DND-41 (cell line): Measurements from ENCODE around the gene AP5M1.
"Not testable (repeated sequence)": the region's sequence is repeated elsewhere in the genome, so short reads cannot be mapped to it uniquely, and the experiment has no call there.

Experiments used
- ATAC-seq: fragments of 200-7000 bp; cut with Tn5 transposase; 3 replicates; pipeline ENCODE4 v1.9.1; 2021; ENCODE audit warnings: low read depth; ENCODE audit not compliant: insufficient read depth
- DNase-seq: peaks from one replicate; pipeline ENCODE4 v3.0.0-alpha.2; 2020
- H2AFZ ChIP-seq: 2 replicates; pipeline ENCODE4 v1.6.0; 2012; ENCODE audit warnings: low read depth, low read length
- H3K27ac ChIP-seq: 2 replicates; pipeline ENCODE4 v1.5.1; 2012; ENCODE audit warnings: low read length, inconsistent platforms
- H3K27me3 ChIP-seq: fragments of 200-600 bp; sonication (generic); 2 replicates; pipeline ENCODE4 v1.6.0; 2012; ENCODE audit warnings: low read length, mild to moderate bottlenecking, inconsistent platforms; ENCODE audit not compliant: insufficient read depth, poor library complexity
- H3K36me3 ChIP-seq: 2 replicates; pipeline ENCODE4 v1.5.1; 2012; ENCODE audit warnings: low read length, inconsistent platforms; ENCODE audit not compliant: insufficient read depth
- H3K4me1 ChIP-seq: 2 replicates; pipeline ENCODE4 v1.5.1; 2012; ENCODE audit warnings: mild to moderate bottlenecking, low read length; ENCODE audit not compliant: insufficient read depth
- H3K4me2 ChIP-seq: 2 replicates; pipeline ENCODE4 v1.6.0; 2012; ENCODE audit warnings: mild to moderate bottlenecking, moderate library complexity, low read length, inconsistent platforms; ENCODE audit not compliant: insufficient read depth
- H3K4me3 ChIP-seq, 2 experiments: fragments of 200-600 bp in 1 of 2; shearing (Covaris generic) in 1 of 2; 2 replicates each; pipeline ENCODE4 v1.5.1; 2012 to 2016; ENCODE audit warnings: inconsistent platforms in 2 of 2, low read length in 2 of 2, mild to moderate bottlenecking in 2 of 2, low read depth in 1 of 2, moderate library complexity in 1 of 2
- H3K79me2 ChIP-seq: 2 replicates; pipeline ENCODE4 v1.6.0; 2012; ENCODE audit warnings: low read length, inconsistent platforms; ENCODE audit not compliant: insufficient read depth
- H3K9ac ChIP-seq: 2 replicates; pipeline ENCODE4 v1.6.0; 2012; ENCODE audit warnings: low read depth, mild to moderate bottlenecking, inconsistent platforms, low read length, moderate library complexity
- H3K9me3 ChIP-seq: 2 replicates; pipeline ENCODE4 v1.5.1; 2012; ENCODE audit warnings: low read length, moderate library complexity, mild to moderate bottlenecking, inconsistent platforms; ENCODE audit not compliant: insufficient read depth, severe bottlenecking
- H4K20me1 ChIP-seq: 2 replicates; pipeline ENCODE4 v1.6.0; 2012; ENCODE audit warnings: low read length; ENCODE audit not compliant: insufficient read depth
- CTCF ChIP-seq: IDR thresholded peaks from 2 replicates; pipeline ENCODE4 v1.5.1; 2012; ENCODE audit warnings: borderline replicate concordance, low read length, moderate library complexity, mild to moderate bottlenecking; ENCODE audit not compliant: poor library complexity, severe bottlenecking; ENCODE audit errors: extremely low read depth
- EZH2 ChIP-seq: IDR thresholded peaks from 3 replicates; pipeline ENCODE4 v1.6.1; 2012; ENCODE audit warnings: borderline replicate concordance, low read depth, mild to moderate bottlenecking, moderate library complexity, low read length, inconsistent platforms; ENCODE audit not compliant: severe bottlenecking

The AP5M1 gene

GRCh38 chr14:57232006-57232405 is 36.8 kb upstream of the AP5M1 start:
- Histone ChIP-seq H3K4me2 (no peak overlapping the region), H3K9me3 (no peaks in the 10 kb centered on the region), H3K9ac (no peak overlapping the region), H3K79me2 (no peaks in the 10 kb centered on the region), H2AFZ (no peak overlapping the region), H3K27ac (no peak overlapping the region), H3K4me1 (no peaks in the 10 kb centered on the region), H3K36me3 (peaks cover 85% of the 10 kb centered on the region), H3K4me3 (no peak overlapping the region), H3K27me3 (no peaks in the 10 kb centered on the region), H4K20me1 (no peaks in the 10 kb centered on the region)
- ATAC-seq (no peak), DNase-seq (no peak)
- TF ChIP-seq EZH2 (no peak), CTCF (no peak)

GRCh38 chr14:57240115-57240514 is 28.7 kb upstream of the AP5M1 start:
- H3K36me3 ChIP-seq: peaks cover 54% of the 10 kb centered on the region
- H2AFZ ChIP-seq, H3K79me2 ChIP-seq, H3K9ac ChIP-seq, H3K27ac ChIP-seq, H3K4me2 ChIP-seq, H3K27me3 ChIP-seq, H3K9me3 ChIP-seq, H3K4me3 ChIP-seq, H4K20me1 ChIP-seq, DNase-seq, H3K4me1 ChIP-seq, ATAC-seq: not testable (repeated sequence)

- H3K79me2 ChIP-seq: peaks cover 4% of the 10 kb centered on the region; the same call in 1 of the 2 replicates
These were observed 25.5 kb upstream of the AP5M1 start for GRCh38 chr14:57243320-57243719.

GRCh38 chr14:57244106-57244505 is 24.7 kb upstream of the AP5M1 start:
- H3K4me3 ChIP-seq: no peak overlapping the region
- H4K20me1 ChIP-seq: peaks cover 6% of the 10 kb centered on the region; the same call in 1 of the 2 replicates
- ATAC-seq (no peak), DNase-seq (no peak)
- TF ChIP-seq CTCF (no peak), EZH2 (no peak)
- H3K27ac ChIP-seq: no peak overlapping the region
- H3K4me2 ChIP-seq: no peak overlapping the region
- H3K4me1 ChIP-seq: no peaks in the 10 kb centered on the region
- peaks cover 12% of the 10 kb centered on the region for H3K79me2 ChIP-seq
- H3K9ac ChIP-seq: no peak overlapping the region
- no peak overlapping the region for H2AFZ ChIP-seq
- H3K9me3 ChIP-seq: no peaks in the 10 kb centered on the region
- no peaks in the 10 kb centered on the region for H3K27me3 ChIP-seq
- H3K36me3 ChIP-seq: peaks cover 44% of the 10 kb centered on the region

More at GRCh38 chr14:57243320-57243719, 25.5 kb upstream of the AP5M1 start:
- peaks cover 6% of the 10 kb centered on the region; the same call in 1 of the 2 replicates for H4K20me1 ChIP-seq
- no peak for ATAC-seq
- H3K4me2 ChIP-seq: no peak overlapping the region
- no peak overlapping the region for H3K4me3 ChIP-seq
- no peaks in the 10 kb centered on the region for H3K27me3 ChIP-seq
- H3K4me1 ChIP-seq: no peaks in the 10 kb centered on the region
- no peak for TF ChIP-seq CTCF
- no peak for TF ChIP-seq EZH2
- no peaks in the 10 kb centered on the region for H3K9me3 ChIP-seq
- no peak for DNase-seq
- H3K9ac ChIP-seq: no peak overlapping the region
- no peak overlapping the region for H2AFZ ChIP-seq
- H3K27ac ChIP-seq: no peak overlapping the region
- H3K36me3 ChIP-seq: peaks cover 48% of the 10 kb centered on the region
